Memory B cell (primary cell): ENCODE measurements around the gene PCDHA13.
A peak's percentile ranks its signal among the peaks of the same experiment; 100 is the strongest.

ENCODE experiments used
- ATAC-seq: fragments of 150-1000 bp; cut with Tn5 transposase; 2 replicates; pipeline ENCODE4 v1.10.0; 2021; ENCODE audit warnings: low read depth, mild to moderate bottlenecking, moderate library complexity
- DNase-seq, 2 donors: peaks; one replicate each; pipeline ENCODE4 v3.0.0; 2022; ENCODE audit warnings: low spot score in 2 of 2
- H3K27ac Mint-ChIP-seq: one replicate; pipeline ENCODE4 v1.8.0; 2022; ENCODE audit warnings: mild to moderate bottlenecking, moderate library complexity, mixed read lengths
- H3K27me3 Mint-ChIP-seq: one replicate; pipeline ENCODE4 v1.8.0; 2022; ENCODE audit warnings: mixed read lengths
- H3K36me3 Mint-ChIP-seq: one replicate; pipeline ENCODE4 v1.8.0; 2022; ENCODE audit warnings: mild to moderate bottlenecking, mixed read lengths
- H3K4me1 Mint-ChIP-seq: one replicate; pipeline ENCODE4 v1.8.0; 2022; ENCODE audit warnings: mixed read lengths
- H3K4me3 Mint-ChIP-seq: one replicate; pipeline ENCODE4 v1.8.0; 2022; ENCODE audit warnings: mild to moderate bottlenecking, moderate library complexity, mixed read lengths
- H3K9me3 Mint-ChIP-seq: one replicate; pipeline ENCODE4 v1.8.0; 2022; ENCODE audit warnings: mixed read lengths

The PCDHA13 gene

DNA sequence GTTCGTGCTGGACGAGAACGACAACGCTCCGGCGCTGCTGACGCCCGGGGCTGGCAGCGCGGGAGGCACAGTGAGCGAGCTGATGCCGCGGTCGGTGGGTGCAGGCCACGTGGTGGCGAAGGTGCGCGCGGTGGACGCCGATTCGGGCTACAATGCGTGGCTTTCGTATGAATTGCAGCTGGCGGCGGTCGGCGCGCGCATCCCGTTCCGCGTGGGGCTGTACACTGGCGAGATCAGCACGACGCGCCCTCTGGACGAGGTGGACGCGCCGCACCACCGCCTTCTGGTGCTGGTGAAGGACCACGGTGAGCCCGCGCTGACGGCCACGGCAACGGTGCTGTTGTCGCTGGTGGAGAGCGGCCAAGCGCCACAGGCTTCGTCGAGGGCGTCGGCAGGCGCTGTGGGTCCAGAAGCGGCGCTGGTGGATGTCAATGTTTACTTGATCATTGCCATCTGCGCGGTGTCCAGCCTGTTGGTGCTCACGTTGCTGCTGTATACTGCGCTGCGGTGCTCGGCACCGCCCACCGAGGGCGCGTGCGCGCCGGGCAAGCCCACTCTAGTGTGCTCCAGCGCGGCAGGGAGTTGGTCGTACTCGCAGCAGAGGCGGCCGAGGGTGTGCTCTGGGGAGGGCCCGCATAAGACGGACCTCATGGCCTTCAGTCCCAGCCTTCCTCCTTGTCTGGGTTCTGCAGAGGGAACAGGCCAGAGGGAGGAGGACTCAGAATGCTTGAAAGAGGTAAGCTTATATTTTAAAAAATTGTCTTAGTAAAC is 2.2 kb downstream of the PCDHA13 start:
- H3K4me3 Mint-ChIP-seq, result no peak overlapping the region
- ATAC-seq, result no peak
- peaks cover 7% of the 10 kb centered on the region for H3K27me3 Mint-ChIP-seq
- no peak for DNase-seq
- H3K4me1 Mint-ChIP-seq, result no peaks in the 10 kb centered on the region
- no peak overlapping the region for H3K27ac Mint-ChIP-seq
- no peaks in the 10 kb centered on the region for H3K36me3 Mint-ChIP-seq
- H3K9me3 Mint-ChIP-seq, result peaks cover 10% of the 10 kb centered on the region

DNA sequence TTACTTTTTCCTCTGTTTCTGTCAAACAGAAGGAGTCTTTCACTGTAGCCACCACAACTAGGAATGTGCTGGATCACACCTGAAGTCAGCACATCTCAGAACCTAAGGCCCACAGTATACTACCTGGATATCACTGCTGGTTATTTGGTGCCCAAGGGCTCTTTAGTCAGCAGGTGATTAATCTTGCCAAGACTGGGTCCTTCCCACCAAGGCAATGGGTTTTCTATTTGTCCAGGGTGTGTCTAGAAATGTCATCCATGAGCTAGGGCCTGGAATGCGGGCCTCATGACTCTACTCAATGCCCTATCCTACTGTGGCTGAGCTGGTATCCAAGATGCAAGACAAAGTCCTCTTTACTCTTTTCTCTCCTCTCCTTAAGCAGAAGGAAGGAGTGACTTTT is 34.4 kb downstream of the PCDHA13 start:
- ATAC-seq, result no peak
- no peaks in the 10 kb centered on the region for H3K36me3 Mint-ChIP-seq
- no peaks in the 10 kb centered on the region for H3K4me1 Mint-ChIP-seq

DNA sequence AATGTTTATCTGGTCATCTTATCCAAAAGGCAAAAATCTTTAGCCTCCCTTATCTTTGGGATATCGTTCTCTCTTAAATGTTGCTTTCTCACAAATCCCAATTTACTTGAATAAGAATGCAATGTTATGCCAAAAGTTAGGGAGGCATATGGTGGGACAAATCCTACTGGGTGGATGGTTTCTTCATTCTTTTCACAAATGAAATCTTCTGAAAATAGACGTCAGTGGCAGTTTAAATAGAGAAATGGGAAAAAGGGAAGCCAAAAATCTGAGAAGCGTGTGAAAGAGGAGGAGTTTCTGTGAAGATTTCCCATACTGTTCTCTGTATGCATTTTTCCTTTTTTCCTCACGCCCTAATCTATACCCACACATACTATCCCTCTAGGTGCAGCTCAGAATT is 41.7 kb downstream of the PCDHA13 start:
- Mint-ChIP-seq H3K27me3 (peaks cover 10% of the 10 kb centered on the region), H3K4me3 (no peak overlapping the region), H3K27ac (no peak overlapping the region), H3K4me1 (no peaks in the 10 kb centered on the region), H3K9me3 (no peaks in the 10 kb centered on the region), H3K36me3 (no peaks in the 10 kb centered on the region)
- DNase-seq (no peak), ATAC-seq (no peak)

More for the DNA sequence above, 34.4 kb downstream of the PCDHA13 start:
- no peaks in the 10 kb centered on the region for H3K27me3 Mint-ChIP-seq
- no peak for DNase-seq
- no peak overlapping the region for H3K4me3 Mint-ChIP-seq
- no peak overlapping the region for H3K27ac Mint-ChIP-seq
- H3K9me3 Mint-ChIP-seq, result peaks cover 6% of the 10 kb centered on the region

DNA sequence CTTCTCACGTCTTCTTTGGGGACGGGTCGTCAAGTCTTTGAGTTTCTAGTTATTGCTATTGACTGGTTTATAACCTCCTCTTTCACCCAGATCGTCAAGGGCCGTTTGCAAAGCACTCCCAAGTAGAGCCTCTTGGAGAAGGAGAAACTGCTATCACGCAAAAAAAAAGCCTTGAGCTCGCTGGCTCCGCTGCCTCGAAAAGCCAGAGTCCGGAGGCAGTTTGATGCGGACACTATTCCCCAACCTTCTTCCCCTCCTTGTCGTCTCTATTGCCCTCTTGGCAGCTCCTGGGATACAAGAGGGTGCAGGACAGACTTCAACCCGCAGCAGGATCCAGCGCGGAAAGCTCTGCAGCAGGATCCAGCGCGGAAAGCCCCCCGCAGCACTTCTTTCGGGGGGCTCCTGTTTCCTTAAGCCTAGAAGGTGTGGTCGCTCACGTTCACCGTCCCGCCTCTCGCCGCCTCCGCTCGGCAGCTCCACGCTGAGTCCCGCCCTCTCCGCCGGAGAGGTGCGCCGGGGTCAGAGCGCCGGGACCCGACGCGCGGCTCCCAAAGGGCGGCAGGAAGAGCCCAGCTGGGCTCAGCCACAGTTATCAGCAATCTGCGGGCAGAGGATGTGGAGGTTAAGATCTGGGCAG is 44.0 kb downstream of the PCDHA13 start, which contains the start of gene PCDHAC1:
Gene PCDHAC1 (plus strand): TSS at position 494 of the 637 bp plus-strand sequence. CDS start 594 bp downstream, outside the sequence.
- DNase-seq, result no peak
- no peaks in the 10 kb centered on the region for H3K4me1 Mint-ChIP-seq

DNA sequence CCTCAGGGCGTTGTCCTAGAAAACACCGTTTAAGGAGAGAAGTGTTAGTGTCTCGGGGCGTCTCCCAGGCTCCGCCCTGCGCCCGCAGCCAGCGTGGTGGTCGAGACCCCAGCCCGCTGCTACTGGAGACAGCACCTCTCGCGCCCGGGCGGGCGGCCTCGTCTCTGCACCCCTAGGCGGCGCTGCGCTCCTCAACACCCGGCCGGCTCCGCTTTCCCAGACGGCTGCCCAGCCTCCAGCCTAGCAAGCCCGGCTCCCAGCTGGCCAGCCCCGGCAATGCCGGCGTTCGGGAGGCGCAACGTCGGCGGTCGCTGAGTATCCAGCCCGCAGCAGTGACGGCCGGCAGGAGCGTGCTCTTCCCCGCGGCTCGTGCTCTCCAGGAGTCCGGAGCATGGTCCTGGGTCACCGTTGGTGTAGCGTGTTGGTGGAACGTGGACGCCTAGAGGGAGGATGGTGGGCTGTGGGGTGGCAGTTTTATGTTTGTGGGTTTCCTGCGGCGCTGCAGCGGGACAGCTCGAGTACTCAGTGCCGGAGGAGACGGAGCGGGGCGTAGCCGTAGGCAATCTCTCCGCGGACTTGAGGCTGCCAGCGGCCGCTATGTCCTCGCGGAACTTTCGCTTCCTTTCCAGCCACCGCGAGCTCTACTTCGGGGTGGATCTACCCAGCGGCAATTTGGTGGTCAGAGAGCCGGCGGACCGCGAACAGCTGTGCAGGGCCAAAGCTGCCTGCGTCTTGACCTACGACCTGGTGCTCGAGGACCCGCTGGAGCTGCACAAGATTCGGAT is 44.7 kb downstream of the PCDHA13 start:
- no peak for DNase-seq
- no peak for ATAC-seq

More for the DNA sequence above, 44.0 kb downstream of the PCDHA13 start, which contains the start of gene PCDHAC1:
- H3K4me3 Mint-ChIP-seq, result peak within 1 kb of the TSS; percentile 17
- H3K36me3 Mint-ChIP-seq, result no peaks in the 10 kb centered on the region
- H3K27ac Mint-ChIP-seq, result no peak within 1 kb of the TSS
- ATAC-seq, result no peak
- no peaks in the 10 kb centered on the region for H3K9me3 Mint-ChIP-seq
- H3K27me3 Mint-ChIP-seq, result peaks cover 10% of the 10 kb centered on the region

DNA sequence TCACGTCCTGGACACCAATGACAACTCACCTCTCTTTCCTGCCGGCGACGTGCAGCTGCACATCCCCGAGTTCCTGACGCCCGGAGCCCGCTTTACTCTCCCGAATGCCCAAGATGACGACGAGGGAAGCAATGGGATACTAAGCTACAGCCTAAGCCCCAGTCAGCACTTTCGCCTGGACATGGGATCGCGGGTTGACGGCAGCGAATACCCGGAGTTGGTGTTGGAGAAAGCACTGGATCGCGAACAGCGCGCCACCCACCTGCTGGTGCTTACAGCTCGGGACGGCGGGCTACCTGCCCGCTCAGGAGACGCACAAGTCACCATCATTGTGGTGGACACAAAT is 45.3 kb downstream of the PCDHA13 start:
- Mint-ChIP-seq H3K36me3 (no peaks in the 10 kb centered on the region), H3K9me3 (no peaks in the 10 kb centered on the region), H3K27ac (no peak overlapping the region), H3K4me1 (no peaks in the 10 kb centered on the region), H3K27me3 (peaks cover 10% of the 10 kb centered on the region), H3K4me3 (no peak overlapping the region)
- no peak for DNase-seq
- no peak for ATAC-seq

More for the DNA sequence above, 44.7 kb downstream of the PCDHA13 start:
- Mint-ChIP-seq H3K4me3 (peak overlapping the region; percentile 17), H3K9me3 (no peaks in the 10 kb centered on the region), H3K27ac (no peak overlapping the region), H3K36me3 (no peaks in the 10 kb centered on the region), H3K27me3 (peaks cover 10% of the 10 kb centered on the region), H3K4me1 (no peaks in the 10 kb centered on the region)
